Measurements from ENCODE around the gene S100PBP.

DNA sequence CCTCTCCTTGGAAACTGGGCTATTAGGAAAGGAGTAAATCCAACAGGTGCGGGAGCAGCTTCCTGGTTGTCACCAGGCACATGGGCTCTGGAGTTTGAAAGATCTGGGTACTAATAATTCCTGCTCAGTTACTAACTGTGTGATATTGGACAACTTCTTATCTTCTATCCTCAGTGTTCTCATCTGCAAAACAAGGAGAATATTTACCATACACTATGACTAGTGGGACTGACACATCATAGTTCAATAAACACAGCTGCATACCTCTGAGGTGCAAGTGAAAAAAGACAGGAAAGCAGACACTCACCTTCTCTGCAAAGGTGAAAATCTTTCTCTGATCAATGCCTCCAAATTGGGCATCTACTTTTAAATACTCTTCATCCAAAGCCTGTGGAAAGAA is 20.0 kb upstream of the S100PBP start:
- TF ChIP-seq, protein P1, sequence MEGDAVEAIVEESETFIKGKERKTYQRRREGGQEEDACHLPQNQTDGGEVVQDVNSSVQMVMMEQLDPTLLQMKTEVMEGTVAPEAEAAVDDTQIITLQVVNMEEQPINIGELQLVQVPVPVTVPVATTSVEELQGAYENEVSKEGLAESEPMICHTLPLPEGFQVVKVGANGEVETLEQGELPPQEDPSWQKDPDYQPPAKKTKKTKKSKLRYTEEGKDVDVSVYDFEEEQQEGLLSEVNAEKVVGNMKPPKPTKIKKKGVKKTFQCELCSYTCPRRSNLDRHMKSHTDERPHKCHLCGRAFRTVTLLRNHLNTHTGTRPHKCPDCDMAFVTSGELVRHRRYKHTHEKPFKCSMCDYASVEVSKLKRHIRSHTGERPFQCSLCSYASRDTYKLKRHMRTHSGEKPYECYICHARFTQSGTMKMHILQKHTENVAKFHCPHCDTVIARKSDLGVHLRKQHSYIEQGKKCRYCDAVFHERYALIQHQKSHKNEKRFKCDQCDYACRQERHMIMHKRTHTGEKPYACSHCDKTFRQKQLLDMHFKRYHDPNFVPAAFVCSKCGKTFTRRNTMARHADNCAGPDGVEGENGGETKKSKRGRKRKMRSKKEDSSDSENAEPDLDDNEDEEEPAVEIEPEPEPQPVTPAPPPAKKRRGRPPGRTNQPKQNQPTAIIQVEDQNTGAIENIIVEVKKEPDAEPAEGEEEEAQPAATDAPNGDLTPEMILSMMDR (IDR thresholded peaks at IDR 0.05) = no peak
- TF ChIP-seq POLR2A (IDR thresholded peaks at IDR 0.05) = no peak
